ENCODE results near the gene ZNF385A.

The ZNF385A gene, protein sequence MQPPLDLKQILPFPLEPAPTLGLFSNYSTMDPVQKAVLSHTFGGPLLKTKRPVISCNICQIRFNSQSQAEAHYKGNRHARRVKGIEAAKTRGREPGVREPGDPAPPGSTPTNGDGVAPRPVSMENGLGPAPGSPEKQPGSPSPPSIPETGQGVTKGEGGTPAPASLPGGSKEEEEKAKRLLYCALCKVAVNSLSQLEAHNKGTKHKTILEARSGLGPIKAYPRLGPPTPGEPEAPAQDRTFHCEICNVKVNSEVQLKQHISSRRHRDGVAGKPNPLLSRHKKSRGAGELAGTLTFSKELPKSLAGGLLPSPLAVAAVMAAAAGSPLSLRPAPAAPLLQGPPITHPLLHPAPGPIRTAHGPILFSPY

DNA sequence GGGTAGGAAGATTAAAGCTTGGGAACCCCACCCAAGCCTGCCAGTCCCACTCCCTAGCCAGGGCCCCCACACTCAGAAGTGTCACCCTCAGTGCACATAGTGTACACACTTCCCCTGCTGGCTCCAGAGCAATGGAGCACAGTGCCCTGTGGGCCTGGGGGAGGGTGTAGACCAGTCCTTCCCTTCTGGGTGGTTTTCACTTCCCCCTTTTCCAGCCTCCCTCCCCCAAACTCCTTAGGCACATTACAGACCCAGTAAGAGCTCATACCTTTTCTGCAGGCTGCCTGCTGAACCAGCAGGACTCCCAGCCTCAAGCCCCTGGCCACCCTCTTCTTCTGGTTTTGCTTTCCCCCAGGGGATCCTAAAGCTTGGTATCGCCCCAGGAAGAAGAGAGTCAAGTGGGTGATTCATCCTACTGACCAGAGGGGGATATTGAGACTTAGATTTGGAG, at the start of gene ZNF385A:
TSS of gene ZNF385A (minus strand) at position 143 of the 451 bp plus-strand sequence. CDS start 219 bp downstream, outside the sequence.
- DNase-seq = no peak

GRCh38 chr12:54432815-54433164, 48.3 kb upstream of the ZNF385A start:
- no peak for DNase-seq

- no peak for DNase-seq
Observed at GRCh38 chr12:54431911-54432814, 47.6 kb upstream of the ZNF385A start.

DNA sequence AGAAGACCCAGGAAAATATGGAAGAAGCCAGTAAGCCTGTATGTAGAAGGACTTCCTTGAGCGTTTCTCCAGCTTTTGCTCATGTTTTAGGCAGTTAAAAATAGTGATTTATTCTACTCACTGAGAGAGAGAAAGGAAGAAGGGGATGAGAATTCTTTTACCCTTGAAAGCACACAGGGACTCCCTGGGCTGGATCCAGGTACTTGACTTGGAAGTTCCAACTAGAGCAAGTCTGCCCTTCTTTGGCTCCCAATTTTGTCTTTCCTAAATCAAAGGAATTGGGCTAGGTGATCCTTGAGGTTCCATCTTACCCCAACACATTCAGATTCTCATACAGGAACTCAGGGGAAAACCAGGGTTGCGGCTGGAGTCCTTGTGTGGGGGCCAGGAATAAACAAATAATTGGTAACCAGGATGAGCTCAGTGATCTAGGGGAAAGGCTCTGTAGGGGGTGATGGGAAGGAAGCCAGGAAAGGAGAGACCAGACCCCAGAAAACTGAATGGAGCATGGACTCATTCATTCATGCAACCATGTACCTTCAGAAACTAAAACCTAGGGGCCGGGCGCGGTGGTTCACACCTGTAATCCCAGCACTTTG, 46.0 kb upstream of the ZNF385A start:
- no peak for DNase-seq

DNA sequence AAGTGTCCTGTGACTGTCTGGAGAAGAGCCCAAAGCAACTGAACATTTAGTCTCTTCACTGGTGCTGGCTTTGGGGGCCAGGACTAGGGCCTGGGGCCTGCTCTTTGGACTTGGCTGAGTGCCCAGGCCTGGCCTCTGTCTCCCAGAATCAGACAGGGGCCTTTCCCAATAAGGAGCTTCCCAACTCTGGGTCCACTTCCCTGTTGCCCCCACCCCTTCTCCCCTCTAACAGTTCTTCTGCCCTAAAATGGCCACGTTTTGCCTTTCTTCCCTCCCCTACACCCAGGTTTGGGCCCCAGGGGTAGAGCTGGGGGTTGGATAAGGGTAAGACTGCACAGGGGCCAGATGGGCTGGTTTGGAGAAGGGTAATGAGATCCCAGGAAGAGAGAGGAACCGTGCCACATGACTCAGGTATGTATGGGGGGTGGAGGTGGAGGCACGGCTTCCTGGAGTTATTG, 44.5 kb upstream of the ZNF385A start:
- DNase-seq = no peak

- no peak for DNase-seq
Observed at GRCh38 chr12:54428050-54429013, 43.8 kb upstream of the ZNF385A start.

DNA sequence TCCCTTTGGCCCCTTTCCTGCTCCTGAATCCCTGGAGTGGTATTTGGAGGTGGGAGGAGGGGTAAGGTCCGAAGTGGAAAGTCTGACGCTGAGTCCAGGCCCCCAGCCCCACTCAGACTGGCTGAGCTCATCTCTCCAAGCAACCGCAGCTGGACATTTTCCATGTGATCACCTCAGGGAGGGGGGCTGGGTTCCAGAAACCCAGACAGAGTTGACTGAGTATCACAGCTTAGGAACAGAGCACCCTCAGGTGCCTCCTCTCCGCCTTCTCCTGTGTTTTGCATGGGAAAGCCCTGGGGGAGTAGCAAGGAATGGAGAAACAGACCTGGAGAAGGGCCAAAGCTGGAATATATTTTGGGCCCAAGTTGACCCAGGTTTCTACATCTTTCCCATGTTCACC, 42.6 kb upstream of the ZNF385A start:
- no peak for DNase-seq

- DNase-seq = no peak
Observed at GRCh38 chr12:54426690-54427089, 42.2 kb upstream of the ZNF385A start.

- no peak for DNase-seq
Observed at GRCh38 chr12:54425702-54426101, 41.2 kb upstream of the ZNF385A start.

DNA sequence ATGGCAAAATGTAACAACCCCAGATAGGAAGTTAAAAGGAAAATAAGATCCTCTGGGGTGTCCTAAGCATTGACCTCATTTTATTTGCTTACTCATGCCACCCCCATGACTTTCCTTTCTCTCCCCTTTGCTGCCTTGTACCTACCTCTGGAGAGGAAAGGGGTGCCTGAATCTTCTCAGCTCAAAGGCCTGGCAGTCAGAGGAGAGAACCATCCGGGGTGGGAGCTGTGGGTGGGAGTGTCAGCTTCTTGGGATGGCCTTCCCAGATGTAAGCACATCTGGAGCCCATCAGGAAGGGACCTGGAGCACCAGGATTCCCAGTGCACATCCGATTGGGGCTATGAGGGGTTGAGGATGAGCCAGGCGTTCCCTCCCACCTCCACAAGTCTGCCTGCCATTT, 39.7 kb upstream of the ZNF385A start:
- no peak for DNase-seq

DNA sequence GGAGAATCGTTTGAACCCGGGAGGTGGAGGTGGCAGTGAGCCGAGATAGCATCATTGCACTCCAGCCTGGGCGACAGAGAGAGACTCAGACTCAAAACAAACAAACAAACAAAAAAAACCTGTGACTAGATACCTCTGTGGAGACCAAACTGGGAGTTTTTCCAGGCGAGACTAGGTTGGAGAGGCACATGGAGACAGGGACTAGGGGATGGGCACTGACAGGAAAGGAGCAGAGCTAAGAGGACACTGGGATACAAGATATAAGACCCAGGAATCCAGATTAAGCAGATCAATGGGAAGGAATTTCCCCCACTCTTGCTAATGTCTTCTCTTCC, 39.2 kb upstream of the ZNF385A start:
- DNase-seq = no peak

DNA sequence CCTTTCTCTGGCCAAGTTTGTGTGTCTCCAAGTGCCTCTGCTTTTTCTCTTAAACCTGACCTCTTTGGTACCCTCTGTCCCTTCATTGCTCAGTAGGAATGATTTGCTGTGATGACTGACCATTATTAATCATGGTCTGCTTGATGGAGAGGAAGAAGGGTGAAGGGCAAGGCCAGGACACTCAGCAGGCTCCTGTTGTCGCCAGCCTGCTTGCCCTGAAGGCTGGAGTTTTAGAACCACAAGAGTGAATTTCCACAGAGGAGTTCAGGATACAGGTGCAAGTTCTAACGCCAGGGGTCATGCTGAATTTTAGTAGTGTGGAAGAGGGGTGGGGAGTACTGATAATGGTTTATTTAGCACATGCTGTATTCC, 37.3 kb upstream of the ZNF385A start:
- no peak for DNase-seq

DNA sequence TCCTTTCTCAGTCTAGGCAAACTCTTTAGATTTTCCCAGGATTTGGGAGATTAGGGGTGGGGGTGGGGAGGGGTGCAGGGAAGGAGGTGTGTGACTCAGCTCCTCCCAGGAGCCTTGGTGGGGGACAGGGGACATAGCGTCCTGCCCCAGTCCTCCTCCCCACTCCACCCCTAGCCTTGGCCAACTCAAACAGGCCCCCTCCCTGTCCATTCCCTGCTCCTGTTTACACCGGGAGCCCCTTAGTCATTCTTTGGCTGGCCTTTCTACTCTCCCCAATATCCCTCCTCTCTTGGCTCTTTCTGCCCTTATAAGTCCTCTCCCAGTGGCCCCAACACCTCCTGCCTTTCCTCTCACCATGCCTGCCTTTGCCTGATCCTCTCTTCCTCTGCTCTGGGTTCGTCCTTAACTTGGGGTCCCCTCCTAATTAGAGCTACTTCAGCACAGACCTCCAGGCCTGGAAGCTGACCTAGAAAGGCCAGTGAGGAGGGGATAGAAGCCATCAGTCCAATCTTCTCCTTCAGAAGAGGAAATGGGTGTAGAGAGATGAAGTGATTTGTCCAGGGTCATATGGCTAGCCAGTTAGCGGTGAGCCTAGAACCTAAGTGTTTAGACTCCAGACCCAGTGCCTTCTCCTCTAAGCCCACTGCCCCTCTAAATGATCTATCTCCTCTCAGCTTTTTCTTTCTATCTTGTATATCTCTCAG, 36.8 kb upstream of the ZNF385A start:
- DNase-seq = no peak

GRCh38 chr12:54420766-54421144, 36.2 kb upstream of the ZNF385A start:
- DNase-seq = no peak

- DNase-seq = no peak
Observed at GRCh38 chr12:54419088-54419887, 34.8 kb upstream of the ZNF385A start, which contains the start of gene ITGA5. ITGA5 (minus strand) TSS chr12:54419266; CDS start chr12:54419198, 68 bp downstream.

GRCh38 chr12:54418441-54419087, 34.0 kb upstream of the ZNF385A start:
- DNase-seq = no peak

DNA sequence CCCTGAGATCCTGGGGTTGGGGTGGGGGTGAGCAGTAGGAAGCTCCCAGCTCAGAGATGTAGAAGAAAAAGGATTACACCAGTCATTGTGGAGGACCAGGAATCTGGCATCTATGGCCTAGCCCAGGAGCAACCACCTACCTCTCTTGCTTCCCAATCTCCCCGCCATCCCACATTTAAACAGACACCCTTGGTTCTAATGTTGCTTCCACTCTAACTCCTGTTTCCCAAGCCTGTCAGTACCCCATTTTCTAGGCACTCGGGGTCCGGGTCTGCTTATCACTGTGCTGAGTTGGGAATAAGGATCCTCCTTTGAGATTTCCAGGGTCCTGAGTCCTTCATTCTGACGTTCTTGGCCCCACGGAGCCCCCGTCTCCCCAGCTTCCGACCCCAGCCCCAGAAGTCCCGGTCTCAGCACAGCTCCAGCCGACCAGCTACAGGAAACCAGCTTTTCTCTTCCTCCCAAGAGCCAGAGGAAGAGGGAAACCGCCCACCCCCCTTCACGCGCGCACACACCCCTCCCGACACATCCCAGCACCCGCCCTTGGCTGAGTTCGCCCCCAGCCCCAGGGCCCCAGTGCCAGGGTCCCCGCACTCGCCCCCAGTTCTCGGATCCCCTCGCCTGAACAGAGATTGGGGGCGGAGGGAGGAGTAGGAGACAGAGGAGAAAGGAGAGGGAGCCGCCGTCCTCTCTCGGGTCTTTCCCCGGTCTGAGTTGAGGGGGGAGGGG, 33.3 kb upstream of the ZNF385A start:
- no peak for DNase-seq

DNA sequence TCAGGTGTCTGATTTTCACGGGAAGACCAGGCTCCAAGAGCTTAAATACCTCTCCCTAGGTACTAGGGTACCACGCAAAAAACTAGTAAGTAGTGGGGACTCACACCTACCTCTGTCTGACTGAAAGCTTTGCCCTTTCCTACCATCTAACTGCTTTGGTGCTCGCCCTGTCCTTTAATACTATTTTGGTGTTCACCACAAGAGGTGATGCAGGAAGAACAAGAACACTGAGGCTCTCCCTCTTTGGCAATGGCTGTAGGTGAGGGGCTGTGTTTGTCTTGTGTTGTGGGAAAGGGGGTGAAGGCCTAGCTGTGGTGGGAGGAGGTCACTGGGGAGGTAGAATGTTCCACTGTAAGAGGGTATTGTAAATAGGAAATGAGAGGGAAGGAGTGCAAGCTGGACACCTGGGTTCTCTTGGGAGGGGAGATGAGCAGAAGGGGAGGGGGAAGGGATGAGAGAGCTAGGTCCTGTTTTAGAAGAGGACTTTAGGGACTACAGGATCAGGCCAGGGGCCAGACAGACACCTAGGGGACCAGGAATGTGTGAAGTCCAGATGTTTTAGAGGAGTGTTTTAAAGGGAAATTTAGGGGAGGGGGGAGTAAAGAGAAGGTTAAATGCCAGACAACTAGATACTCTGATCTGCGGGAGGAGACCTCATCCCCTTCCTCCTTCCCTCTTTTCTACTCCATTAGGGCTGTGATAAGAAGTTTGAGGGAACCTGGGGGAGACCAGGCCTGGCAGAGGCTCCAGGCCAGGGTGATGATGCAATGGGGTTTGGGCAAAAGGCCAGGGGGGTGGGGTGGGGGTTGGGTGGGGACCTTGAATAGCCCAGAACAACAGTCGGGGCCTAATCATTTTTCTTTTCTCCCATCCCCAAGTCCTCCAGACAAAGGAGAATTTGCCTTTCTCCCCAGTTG, 32.4 kb upstream of the ZNF385A start:
- DNase-seq = no peak
